Epithelial cell of proximal tubule (primary cell): ENCODE measurements around the gene FMNL2. TPM values are rescaled to one million over a fixed set of nuclear protein-coding genes. Genes with fewer than 3 reads are reported as not detected.
A peak's percentile ranks its signal among the peaks of the same experiment; 100 is the strongest.

Source experiments
- DNase-seq: peaks from one replicate; pipeline ENCODE4 v3.0.0-alpha.2; 2011; ENCODE audit warnings: low read depth
- H3K4me3 ChIP-seq: 2 replicates; pipeline ENCODE4 v1.5.1; 2011; ENCODE audit warnings: low read depth, mild to moderate bottlenecking, low read length
- total RNA-seq: library from RNA; depleted of rRNA; stranded (reverse); fragments of >200 nt; gene quantifications from 2 replicates; pipeline ENCODE4 v1.2.3, GENCODE V29; 2015
- TF ChIP-seq, protein P1 (sequence below): conservative IDR thresholded peaks from 2 replicates; pipeline ENCODE4 v1.5.1; 2012; ENCODE audit warnings: low read depth, mild to moderate bottlenecking, low read length

FMNL2 gene
- total RNA-seq, 1 donor from 2014 or later: 29.7 TPM

DNA sequence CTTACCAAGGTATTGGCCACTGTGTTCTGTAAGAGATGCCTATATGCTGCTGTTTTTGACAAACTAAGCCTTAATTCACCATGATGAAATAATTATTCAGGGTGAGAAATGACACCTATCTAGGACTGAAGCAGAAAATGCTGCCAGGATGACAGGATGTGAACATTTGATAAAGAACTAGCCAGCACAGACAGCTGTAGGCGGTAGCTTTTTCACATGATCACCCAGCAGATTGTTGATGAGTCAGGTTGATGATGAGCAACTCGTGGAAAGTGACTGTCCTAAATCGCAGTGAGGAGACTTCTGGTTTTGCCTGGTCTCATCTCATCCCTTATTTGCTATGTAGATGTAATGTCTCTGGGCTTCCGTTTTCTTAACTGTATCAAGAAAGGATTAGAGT lies 238.2 kb downstream of the FMNL2 start:
- peak; percentile 79 for DNase-seq
- H3K4me3 ChIP-seq: no peak overlapping the region
- TF ChIP-seq, protein P1, sequence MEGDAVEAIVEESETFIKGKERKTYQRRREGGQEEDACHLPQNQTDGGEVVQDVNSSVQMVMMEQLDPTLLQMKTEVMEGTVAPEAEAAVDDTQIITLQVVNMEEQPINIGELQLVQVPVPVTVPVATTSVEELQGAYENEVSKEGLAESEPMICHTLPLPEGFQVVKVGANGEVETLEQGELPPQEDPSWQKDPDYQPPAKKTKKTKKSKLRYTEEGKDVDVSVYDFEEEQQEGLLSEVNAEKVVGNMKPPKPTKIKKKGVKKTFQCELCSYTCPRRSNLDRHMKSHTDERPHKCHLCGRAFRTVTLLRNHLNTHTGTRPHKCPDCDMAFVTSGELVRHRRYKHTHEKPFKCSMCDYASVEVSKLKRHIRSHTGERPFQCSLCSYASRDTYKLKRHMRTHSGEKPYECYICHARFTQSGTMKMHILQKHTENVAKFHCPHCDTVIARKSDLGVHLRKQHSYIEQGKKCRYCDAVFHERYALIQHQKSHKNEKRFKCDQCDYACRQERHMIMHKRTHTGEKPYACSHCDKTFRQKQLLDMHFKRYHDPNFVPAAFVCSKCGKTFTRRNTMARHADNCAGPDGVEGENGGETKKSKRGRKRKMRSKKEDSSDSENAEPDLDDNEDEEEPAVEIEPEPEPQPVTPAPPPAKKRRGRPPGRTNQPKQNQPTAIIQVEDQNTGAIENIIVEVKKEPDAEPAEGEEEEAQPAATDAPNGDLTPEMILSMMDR: no peak

- DNase-seq: no peak
- H3K4me3 ChIP-seq: no peak overlapping the region
- TF ChIP-seq, protein P1: no peak
These were observed 242.6 kb downstream of the FMNL2 start for GRCh38 chr2:152577579-152577978.

GRCh38 chr2:152578573-152578972 lies 243.6 kb downstream of the FMNL2 start:
- no peak for DNase-seq
- no peak overlapping the region for H3K4me3 ChIP-seq
- TF ChIP-seq, protein P1: no peak

- H3K4me3 ChIP-seq: no peak overlapping the region
- TF ChIP-seq, protein P1: no peak
- no peak for DNase-seq
These were observed 245.7 kb downstream of the FMNL2 start for GRCh38 chr2:152580714-152581113.

- TF ChIP-seq, protein P1: no peak
- no peak for DNase-seq
- H3K4me3 ChIP-seq: no peak overlapping the region
These were observed 246.4 kb downstream of the FMNL2 start for GRCh38 chr2:152581360-152581759.

DNA sequence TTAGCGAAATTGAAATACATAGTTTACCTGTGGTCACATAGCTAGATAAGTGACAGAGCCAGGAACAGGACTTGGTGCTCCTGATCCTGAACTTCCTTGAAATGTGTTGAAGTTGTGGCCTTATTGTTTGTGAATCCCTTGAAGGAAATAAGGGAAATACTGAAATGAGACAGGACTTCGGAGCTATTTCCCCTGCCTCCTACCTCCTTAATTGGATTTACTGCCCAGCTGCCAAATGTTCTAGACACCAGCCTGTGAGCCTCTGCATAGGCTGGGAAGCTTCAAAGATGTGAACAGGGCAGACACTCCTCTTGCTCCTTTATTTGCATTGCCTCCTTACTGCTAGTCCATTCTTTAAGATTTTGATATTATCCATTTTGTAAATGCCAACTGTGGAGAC lies 247.1 kb downstream of the FMNL2 start:
- TF ChIP-seq, protein P1: no peak
- DNase-seq: no peak
- no peak overlapping the region for H3K4me3 ChIP-seq

DNA sequence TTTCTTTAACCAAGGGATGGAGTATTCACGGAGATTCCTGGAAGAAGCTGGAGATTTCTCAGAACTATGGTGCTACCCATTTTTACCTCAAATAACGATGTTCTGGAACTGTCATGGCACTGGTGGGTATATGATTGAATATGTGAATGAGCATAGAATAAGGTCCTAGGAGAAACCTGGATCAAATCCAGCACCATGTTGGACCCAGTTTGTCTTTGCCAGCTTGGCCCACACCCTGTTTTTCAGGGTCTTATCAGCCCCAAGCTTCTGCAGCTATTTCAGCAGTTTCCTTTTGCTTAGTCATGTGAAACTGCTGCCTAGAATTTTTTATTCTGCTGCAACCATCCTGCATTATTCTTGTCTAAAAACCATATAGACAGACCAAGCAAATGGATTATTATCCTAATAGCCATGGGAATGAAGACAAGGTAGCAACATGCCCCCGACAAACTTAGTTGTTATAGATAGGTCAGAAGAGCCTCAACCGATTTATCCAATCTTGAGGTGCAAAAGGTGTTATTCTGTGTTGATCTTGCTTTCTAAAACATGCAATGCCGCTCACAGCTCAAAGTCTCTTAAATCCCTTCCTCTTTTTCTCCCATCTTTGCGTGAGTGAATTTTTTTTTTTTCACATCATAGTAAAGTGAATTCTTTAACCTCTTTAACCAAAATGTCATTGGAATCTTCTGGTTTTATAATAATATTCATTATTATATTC lies 248.7 kb downstream of the FMNL2 start:
- TF ChIP-seq, protein P1: no peak
- no peak for DNase-seq
- H3K4me3 ChIP-seq: no peak overlapping the region
